ENCODE data around the gene UNC5CL. TPM values are rescaled to one million over a fixed set of nuclear protein-coding genes. Genes with fewer than 3 reads are reported as not detected.

UNC5CL gene
- total RNA-seq, 3 donors from 2014 or later (not counting 1 experiment from before 2014, with no cell fraction given), result 2.1 to 5.3 (median 4.4) TPM

DNA sequence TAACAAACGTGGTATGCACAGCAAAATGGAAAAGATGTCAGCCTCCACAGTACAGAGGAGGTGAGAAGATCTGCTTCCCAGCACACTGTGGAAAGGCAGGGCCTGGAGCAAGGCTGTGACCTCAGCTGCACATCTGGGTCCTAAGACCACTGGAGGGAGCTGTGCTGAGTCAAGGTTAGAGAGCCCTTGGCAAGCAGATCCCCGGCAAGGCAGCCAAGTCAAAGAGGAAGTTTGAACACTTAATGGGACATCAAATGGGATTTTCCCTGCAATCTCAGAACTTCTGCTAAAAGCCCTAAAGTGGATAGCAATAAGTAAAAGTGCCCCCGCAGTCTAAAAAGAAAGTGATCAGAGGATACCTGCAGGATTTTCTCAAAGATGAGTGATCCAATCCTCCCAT, 39.5 kb downstream of the UNC5CL start:
- TF ChIP-seq CTCF (IDR thresholded peaks at IDR 0.05), result no peak
- Histone ChIP-seq H3K36me3 (ENCODE audit: control insufficient read depth, insufficient read depth, low read length) (no peaks in the 10 kb centered on the region), H3K27ac (ENCODE audit: low read length) (no peak overlapping the region), H3K4me3 (ENCODE audit: low read length) (no peak overlapping the region), H3K9me3 (ENCODE audit: control insufficient read depth, insufficient read depth, low read length) (no peaks in the 10 kb centered on the region), H3K27me3 (ENCODE audit: control insufficient read depth, insufficient read depth, low read length) (no peaks in the 10 kb centered on the region), H3K4me1 (ENCODE audit: control insufficient read depth, insufficient read depth, low read length) (no peaks in the 10 kb centered on the region)
- WGBS (ENCODE audit: insufficient coverage), result 13% methylated on average over 3 of the region's 3 CpGs
- intact Hi-C loops (cut with micrococcal nuclease), result no loop called here
- Mint-ChIP-seq H3K4me1 (no peaks in the 10 kb centered on the region), H3K27ac (no peak overlapping the region), H3K27me3 (ENCODE audit: low read depth in 2 of 2) (peaks cover 18 to 70% of the 10 kb centered on the region in 2 donors), H3K9me3 (no peaks in the 10 kb centered on the region), H3K4me3 (no peak overlapping the region), H3K36me3 (no peaks in the 10 kb centered on the region)
- peak in 1 of 3 donors; percentile 58 for ATAC-seq
- peak in 1 of 2 donors; percentile 42 for DNase-seq

- H3K27ac Mint-ChIP-seq, result no peak overlapping the region
- intact Hi-C loops (cut with micrococcal nuclease), result no loop called here
- Histone ChIP-seq H3K36me3 (ENCODE audit: control insufficient read depth, insufficient read depth, low read length) (no peaks in the 10 kb centered on the region), H3K27ac (ENCODE audit: low read length) (no peak overlapping the region), H3K27me3 (ENCODE audit: control insufficient read depth, insufficient read depth, low read length) (no peaks in the 10 kb centered on the region), H3K4me3 (ENCODE audit: low read length) (no peak overlapping the region), H3K9me3 (ENCODE audit: control insufficient read depth, insufficient read depth, low read length) (no peaks in the 10 kb centered on the region), H3K4me1 (ENCODE audit: control insufficient read depth, insufficient read depth, low read length) (no peaks in the 10 kb centered on the region)
- no peaks in the 10 kb centered on the region for H3K36me3 Mint-ChIP-seq
- DNase-seq (no peak), ATAC-seq (no peak)
- no peaks in the 10 kb centered on the region for H3K9me3 Mint-ChIP-seq
- H3K4me3 Mint-ChIP-seq, result no peak overlapping the region
- H3K4me1 Mint-ChIP-seq, result no peaks in the 10 kb centered on the region
- TF ChIP-seq CTCF (IDR thresholded peaks at IDR 0.05), result no peak
- H3K27me3 Mint-ChIP-seq (ENCODE audit: low read depth in 2 of 2), result peaks cover 18 to 64% of the 10 kb centered on the region in 2 donors
- WGBS (ENCODE audit: insufficient coverage), result 77% methylated on average over 4 of the region's 4 CpGs
These were observed 40.4 kb downstream of the UNC5CL start for GRCh38 chr6:40998661-40999060.

GRCh38 chr6:40997234-40997957, 41.6 kb downstream of the UNC5CL start:
- H3K27ac Mint-ChIP-seq, result no peak overlapping the region
- 76% methylated on average over 3 of the region's 4 CpGs for WGBS (ENCODE audit: insufficient coverage)
- Histone ChIP-seq H3K9me3 (ENCODE audit: control insufficient read depth, insufficient read depth, low read length) (no peaks in the 10 kb centered on the region), H3K4me1 (ENCODE audit: control insufficient read depth, insufficient read depth, low read length) (no peaks in the 10 kb centered on the region), H3K27me3 (ENCODE audit: control insufficient read depth, insufficient read depth, low read length) (no peaks in the 10 kb centered on the region), H3K27ac (ENCODE audit: low read length) (no peak overlapping the region), H3K36me3 (ENCODE audit: control insufficient read depth, insufficient read depth, low read length) (no peaks in the 10 kb centered on the region), H3K4me3 (ENCODE audit: low read length) (no peak overlapping the region)
- no peaks in the 10 kb centered on the region for H3K36me3 Mint-ChIP-seq
- H3K27me3 Mint-ChIP-seq (ENCODE audit: low read depth in 2 of 2), result peaks cover 16 to 54% of the 10 kb centered on the region in 2 donors
- H3K4me3 Mint-ChIP-seq, result no peak overlapping the region
- H3K4me1 Mint-ChIP-seq, result no peaks in the 10 kb centered on the region
- DNase-seq, result no peak
- TF ChIP-seq CTCF (IDR thresholded peaks at IDR 0.05), result no peak
- no peaks in the 10 kb centered on the region for H3K9me3 Mint-ChIP-seq
- intact Hi-C loops (cut with micrococcal nuclease), result no loop called here
- ATAC-seq, result no peak
